8988T (cell line): Measurements from ENCODE around the gene KRT85.
"Not testable (repeated sequence)": the region's sequence is repeated elsewhere in the genome, so short reads cannot be mapped to it uniquely, and the experiment has no call there.

Experiments used
- DNase-seq: peaks from one replicate; pipeline ENCODE4 v3.0.0; 2011

KRT85 gene

DNA sequence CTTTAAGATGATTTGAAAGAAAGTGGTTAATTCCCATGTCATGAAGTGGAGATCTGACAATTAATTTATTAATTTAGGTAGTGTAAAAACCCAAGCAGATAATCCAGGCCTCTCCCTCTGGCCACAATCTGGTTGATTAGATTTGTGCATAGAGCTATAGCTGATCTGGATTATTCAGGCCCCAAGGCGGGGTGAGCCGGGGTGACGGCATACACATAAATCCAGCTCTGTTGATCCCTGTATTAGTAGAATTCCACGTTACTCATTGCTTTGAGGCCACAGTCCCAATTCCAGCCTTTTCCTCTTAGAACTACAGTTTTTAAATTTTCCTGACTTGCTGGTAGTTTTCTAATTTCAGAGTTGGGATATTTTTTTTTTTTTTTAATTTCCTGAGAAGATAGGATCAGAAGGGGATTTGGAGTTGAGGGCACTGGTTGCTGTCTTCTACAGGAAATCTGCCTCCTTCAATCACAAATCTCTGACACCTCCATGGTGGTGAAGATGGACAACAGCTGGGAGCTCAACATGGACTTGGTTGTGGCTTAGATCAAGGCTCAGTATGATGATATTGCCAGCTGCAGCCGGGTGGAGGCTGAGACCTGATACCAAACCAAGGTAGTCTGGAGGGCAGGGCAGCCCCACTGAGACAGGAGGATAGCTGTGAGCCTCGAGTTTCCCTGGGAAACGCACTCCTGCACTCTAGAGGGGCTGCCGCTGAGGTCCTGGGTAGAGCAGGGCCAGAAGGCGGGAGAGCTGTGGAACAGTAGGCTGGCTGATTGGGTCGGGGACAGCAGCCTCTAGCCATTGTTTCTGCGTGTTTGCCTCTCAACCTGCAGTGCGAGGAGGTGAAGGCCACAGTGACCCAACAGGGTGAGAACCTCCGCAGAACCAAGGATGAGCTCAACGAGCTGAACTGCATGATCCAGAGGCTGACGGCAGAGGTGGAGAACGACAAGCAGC, 19.4 kb downstream of the KRT85 start:
- no peak for DNase-seq

DNA sequence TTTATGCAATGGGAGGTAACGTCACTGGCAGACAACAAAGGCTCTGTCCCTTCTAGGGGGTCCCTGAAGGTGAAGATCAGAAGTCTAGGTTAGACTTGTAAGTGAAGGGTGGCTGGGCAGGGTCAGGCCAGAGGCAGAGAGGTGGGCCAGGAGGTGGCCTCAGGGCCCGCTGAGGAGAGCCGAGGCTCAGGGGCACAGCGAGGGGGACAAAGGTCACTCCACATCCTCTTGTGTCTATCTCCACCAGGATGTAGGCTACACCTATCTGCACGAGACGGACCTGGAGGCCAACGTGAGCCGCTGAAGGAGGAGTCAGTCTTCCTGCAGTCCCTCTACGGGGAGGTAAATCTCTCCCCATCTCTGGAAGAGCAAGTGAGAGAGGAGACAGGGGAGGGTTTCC, 20.3 kb downstream of the KRT85 start:
- DNase-seq: no peak

DNA sequence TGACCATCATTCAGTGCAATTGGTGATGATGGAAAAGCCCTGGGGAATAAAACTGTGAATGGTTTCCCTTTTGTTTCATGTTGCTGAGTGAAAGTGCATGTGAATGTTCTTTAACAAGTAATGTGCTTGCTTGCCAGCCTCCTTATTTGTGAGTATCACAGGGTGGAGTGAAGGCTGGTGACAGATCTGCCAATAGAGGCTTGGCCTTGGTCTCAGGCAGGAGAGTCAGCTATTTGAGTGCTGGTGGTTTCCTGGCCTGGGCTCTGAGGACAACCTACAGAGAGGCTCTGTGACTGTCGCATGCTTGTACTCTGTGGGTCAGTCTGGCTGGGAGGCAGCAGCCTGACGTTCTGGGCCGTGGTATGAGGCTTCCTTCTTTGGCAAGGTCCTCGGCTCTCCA, 20.7 kb downstream of the KRT85 start:
- DNase-seq: no peak

DNA sequence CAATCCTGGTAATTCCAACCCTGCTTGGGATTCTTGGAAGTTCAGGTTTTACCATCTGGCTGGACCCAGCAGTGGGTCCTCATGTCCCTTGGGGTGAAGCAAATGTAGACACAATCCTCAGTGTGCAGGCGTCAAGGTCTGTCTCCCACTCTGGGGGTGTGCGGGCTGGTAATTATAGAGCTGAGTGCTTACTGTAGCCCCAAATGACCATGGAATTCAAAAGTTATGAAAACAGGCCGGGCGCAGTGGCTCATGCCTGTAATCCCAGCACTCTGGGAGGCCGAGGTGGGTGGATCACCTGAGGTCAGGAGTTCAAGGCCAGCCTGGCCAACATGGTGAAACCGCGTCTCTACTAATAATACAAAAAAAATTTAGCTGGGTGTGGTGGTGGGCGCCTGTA, 22.2 kb downstream of the KRT85 start:
- DNase-seq: not testable (repeated sequence)

DNA sequence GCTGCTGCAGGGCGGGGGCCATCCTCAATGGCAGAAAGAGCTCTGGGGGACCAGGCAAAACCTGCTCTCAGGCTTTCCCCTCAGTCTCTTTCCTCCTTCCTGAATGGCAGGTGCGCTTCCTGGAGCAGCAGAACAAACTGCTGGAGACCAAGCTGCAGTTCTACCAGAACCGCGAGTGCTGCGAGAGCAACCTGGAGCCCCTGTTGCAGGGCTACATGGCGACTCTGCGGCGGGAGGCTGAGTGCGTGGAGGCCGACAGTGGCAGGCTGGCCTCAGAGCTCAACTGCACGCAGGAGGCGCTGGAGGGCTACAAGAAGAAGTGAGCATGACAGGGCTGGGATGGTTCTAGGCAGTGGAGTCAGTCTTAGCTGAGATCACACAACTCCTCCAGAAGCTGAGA, 23.2 kb downstream of the KRT85 start:
- DNase-seq: no peak

DNA sequence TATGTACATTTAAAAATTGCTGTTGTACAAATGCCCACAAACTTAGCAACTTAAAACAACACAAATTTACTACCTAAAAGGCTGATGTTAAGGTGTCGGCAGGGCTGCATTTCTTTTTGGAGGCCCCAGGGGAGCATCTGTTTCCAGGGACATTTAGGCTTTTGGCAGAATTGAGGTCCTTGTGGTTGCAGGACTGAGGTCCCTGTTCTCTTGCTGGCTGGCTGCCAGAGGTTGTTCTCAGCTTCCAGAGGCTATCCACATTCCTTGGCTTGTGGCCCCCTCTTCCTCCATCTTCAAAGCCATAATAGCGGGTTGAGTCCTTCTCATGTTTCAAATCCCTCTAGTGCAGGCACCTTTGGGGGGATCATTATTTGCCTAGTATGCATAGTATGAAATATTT, 23.7 kb downstream of the KRT85 start:
- DNase-seq: no peak

DNA sequence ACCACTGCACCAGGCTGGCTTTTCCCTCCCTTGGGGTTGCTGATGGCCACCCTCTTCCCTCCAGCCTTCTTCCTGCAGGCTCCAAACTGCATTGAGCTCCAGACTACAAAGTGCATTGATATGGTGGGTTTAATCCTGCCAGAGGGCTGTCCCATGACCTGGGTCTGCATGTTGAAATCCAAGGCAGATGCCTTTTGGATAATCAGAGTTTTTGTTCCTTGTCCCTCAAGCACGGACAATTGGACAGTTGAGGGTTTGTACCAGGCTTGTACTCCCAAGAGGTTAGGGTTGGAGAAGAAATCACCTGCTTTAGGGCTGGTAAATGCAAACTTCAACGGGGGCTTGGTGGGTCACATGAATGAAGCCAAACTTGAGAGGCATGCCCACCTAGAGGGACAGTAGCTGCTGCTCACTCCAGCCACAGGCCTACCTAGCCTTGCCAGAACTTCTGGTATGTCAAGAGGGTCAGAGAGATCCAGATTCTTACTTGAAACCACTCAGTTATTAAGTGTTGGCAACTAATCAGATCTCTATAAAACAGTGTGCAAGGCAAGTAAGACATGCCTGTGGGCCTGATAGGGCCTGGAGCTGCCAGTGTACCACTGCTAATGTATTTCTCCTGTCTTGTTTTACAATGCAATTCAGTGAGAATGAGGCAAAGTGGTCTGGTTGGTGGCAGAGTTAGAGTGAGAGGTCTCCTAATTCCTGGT, 24.3 kb downstream of the KRT85 start:
- no peak for DNase-seq

DNA sequence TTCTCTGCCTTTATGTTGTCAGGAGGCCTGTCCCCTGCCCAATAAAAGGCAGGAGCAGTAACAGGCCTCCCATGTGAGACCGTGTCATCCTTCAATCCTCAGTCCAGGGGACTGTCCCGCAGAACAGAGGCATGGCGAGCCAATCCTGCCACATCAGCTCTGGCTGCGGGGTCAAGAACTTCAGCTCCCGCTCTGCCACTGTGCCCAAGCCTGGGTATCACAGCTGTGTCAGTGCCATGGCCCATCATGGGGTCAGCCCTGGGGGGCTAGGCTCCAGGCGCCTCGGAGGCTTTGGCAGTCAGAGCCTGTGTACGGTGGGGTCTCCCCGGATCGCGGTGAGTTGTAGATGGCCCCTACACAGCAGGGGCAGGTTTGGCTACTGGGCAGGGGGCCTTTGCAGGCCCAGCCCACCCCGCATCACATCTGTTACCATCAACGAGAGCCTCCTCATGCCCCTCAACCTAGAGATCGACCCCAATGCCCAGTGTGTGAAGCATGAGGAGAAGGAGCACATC, 26.2 kb downstream of the KRT85 start:
- no peak for DNase-seq

DNA sequence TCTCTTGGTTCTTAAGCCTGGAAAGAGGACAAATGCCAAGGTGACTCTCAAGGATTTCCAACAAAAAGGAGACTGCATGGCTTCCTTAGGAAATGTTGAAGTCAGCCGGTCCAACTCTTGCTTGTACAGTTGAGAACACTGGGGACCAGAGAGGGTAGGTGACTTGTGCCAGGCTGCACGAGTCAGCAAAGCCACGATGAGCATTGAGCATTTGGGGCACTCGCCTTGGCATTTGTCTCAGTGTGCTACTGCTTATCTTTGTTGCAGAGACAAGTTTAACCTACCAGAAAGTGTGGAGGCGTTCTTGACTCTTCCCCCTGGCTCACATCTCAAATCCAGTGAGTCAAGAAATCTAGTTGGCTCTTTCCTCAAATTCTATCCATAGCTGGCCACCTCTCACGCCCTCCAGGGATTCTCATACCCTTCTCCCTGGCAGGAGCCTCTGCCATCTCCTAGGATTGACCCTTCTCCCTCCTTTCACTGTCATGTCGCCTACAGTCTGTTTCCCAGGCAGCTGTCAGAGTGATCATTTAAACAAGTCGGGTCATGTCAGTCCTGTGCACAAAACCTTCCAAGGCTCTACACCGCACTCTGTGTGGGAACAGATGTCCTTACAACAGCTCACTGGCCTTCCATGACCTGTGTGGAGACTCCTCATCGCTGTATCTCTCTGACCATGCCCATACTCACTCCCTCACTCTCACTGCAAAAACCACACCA, 28.9 kb downstream of the KRT85 start:
- no peak for DNase-seq

DNA sequence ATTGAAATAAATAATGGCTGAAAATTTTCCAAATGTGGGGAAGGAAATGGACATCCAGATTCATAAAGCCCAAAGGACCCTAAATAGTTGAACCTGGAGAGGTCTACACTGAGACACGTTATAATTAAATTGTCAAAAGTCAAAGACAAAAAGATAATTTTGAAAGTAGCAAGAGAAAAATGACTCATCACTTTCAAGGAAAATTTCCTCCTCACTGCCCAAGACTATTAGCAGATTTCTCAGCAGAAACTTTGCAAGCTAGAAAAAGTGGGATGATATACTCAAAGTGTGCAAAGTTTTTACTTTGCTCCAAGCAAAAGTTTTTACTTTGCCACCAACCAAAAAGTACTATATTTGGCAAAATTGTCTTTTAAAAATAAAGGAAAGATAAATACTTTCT, 30.2 kb downstream of the KRT85 start:
- no peak for DNase-seq

DNA sequence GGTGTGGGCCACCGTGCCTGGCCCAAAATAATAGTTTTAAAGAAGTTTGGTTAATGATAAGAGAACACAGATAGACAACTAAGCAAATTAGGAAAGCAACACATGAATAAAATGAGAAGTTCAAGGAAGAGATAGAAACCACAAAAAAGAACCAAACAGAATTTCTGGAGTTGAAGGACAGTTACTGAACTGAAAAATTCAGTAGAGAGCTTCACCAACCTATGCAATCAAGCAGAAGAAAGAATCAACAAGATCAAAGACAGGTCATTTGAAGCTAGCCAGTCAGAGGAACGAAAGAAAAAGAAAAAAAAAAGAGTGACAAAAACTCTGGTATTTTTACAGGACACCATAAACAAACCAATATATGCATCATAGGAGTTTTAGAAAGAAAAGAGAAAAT, 30.6 kb downstream of the KRT85 start:
- no peak for DNase-seq

DNA sequence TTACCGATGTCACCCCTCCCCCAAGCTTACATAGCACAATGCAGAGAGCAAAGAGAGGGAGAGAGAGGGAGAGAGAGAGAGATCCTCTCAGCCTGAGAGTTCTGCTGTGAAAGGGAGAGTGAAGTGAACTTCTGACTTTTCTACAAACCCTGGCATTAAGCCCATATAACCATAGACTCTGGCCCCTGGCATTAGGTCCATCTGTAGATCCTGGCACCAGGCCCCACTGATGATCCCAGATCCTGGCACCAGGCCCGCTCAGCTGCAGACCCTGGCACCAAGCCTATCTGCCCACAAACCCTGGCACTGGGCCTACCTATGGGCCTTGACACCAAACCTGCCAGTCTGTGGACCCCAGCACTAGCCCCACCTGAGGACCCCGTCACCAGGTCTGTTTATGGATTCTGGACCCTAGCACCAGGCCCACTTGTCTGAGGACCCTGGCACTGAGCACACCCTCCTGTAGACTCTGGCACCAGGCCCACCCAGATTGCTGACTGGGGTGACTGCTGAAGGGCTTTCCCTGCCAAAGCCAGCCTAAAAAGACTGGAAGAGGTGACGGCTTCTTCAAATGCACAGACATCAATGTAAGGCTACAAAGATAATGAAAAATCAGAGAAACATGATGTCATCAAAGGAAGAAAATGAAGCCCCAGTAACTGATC, 31.6 kb downstream of the KRT85 start:
- no peak for DNase-seq

DNA sequence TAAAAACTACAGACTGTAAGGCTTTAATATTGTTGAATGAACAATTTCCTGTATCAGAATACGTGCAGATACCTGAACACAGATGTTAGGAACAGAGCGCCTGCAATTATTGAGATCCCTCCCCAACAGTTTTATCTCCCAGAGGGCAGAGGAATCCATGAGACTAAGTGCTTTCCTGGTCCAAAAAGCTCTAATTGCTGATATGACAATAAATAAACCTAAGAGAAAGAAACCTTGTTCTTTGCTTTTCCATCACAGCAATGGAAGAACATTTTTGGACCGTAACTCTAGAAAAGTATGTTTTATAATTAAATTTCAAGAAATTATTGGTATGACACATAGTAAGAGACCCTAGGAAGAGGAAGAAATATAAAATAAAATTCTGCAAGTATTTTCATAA, 33.1 kb downstream of the KRT85 start:
- DNase-seq: no peak

DNA sequence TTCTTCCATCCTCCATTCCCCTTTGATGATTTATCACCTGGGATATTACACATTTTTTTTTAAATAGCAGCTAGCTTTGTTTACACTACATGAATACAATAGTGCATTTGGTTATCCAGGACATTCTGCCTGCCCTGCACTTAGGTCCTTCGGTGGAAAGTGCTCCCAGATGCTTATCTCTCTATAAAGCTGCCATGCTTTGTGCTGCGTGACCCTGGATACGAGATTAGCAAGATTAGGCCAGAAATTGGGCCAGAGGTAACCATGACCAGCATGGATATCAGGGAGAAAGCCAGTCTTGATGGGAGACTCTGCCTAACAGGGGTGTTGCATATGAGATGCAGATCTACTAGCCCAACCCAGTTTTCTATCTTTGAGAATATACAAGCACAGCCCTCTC, 34.0 kb downstream of the KRT85 start:
- no peak for DNase-seq

DNA sequence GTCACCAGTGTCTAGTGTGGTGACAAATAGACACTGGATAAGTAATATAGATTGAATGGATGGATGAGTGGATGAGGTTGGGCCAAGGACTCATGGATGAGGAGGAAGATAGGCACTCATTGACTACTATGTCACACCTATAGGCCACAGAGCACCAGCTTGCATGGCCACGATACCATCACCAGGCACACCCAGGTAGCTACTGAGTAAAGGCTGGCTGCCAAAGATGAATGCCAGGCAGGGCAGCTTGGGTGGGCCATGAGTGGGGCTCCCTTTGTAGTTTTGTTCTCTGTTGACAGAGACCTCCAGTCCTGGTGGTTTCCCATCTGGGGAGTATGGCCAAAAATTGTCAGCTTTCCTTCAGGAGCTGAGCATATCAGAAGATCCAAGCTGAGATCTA, 34.9 kb downstream of the KRT85 start:
- no peak for DNase-seq

DNA sequence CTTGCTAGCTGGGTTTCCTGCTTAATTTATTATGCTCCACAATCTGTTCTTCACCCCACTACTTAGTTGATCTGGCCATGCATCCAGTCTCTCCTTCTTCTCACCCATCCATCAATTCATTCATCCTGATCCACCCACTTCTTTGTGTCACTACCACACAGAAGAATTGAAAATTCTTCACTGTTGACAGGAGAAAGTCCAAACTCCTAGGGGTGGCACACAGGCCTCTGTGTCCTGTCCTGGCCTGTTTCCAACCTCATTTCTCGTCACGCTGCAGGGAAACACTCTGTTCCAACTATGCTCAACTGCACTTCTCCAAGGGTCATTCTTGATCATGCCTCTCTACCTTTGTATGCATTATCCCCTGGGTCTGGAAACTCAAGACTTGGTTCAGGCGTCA, 35.4 kb downstream of the KRT85 start:
- no peak for DNase-seq

DNA sequence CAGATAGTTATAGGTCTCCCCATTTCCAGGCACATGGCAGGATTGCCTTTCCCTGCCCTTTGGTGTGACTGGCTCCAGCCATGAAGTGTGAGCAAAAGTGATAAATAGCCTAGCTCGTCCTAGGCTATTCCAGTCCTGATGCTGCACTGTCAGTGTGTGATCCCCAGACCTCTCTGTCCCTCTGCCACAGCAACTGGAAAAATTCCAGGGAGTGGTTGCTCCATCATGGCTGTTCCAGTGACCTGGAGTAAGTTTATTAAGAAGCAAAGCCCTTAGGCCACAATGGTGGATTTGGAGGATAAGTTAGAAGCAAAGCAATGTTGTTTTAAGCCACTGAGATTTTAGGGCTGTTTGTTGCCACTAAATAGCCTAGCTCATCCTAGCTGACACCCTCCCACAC, 36.2 kb downstream of the KRT85 start:
- DNase-seq: no peak

DNA sequence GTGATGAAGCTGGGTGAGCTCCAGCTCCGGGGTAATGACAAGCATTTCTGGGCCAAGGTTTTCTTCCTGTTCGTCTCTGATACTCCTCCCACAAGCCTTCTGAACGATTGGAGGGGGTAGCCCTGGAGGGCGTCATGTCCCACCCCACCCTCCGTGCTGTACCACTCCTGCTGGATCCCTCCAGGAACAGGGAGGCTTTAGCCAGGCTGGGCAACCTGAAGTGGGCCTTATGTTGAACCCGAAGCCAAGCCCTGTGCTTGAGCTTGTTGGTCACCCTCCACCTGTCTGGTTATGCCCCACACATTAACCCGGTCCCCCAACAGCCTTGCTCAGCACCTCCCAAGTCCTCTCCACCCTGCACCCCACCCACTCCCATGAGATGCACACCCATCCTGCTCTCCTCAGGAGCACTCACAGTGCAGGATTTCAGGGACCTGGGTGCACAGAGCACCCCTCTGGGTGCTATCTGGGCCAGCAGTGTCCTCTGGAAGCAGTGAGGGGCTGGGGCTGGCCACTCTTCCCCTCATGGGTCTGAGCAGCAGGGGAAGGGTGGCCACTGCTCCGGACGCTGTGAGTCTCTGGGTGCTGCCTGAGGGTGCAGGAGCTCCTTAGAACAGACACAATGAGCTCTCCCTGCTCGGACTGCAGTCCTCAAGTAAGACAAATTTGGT, 39.3 kb downstream of the KRT85 start:
- no peak for DNase-seq

DNA sequence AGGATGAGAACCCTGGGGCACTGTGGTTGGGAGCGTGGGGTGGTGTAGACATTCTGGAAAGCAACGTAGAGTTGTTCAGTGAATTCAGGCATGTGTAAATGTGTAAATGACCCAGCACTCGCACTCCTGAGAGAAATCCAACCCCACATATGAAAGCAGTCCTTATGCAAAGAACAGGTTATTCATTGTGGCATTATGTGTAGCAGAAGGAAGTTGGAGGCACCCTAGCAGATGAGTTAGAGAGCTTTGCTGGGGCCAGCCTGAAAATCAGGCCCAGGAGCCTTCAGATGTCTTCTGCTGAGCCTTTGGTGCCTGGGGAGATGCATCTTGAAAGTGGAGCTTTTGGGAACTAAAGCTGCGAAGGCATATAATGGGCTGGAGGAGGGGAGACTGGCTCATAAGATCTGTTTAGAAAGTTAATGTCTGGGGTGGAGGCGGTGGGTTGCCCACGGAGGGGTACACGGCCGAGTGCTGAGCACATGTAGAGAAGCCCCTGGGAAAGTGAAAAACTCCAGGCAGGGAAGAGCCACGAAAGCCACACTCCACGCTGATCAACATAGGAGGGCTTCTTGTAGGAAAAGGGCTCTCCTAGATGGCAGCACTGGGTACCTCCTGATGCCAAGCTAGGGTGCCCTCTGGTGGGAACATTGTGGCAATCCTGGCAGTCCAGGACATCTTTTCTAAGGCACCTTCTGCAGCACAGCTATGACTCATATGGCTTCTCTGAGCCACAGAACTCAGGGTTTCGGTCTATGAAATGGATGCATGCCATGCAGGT, 40.0 kb downstream of the KRT85 start:
- DNase-seq: peak; percentile 97

DNA sequence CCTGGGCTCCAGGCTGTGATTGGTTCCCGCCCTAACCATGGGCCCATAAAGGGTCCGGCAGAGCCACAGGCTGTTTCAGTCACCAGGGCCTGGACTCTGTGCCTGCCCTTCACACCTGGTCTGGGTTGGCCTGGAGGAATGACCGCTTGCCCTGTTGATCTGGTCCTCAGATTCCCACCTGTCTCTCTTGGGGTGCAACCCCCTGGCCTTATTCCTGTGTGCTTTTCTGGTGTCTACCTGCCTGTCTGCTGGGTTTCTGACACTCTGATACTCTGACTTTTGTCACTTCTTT, 43.2 kb downstream of the KRT85 start:
- DNase-seq: no peak

DNA sequence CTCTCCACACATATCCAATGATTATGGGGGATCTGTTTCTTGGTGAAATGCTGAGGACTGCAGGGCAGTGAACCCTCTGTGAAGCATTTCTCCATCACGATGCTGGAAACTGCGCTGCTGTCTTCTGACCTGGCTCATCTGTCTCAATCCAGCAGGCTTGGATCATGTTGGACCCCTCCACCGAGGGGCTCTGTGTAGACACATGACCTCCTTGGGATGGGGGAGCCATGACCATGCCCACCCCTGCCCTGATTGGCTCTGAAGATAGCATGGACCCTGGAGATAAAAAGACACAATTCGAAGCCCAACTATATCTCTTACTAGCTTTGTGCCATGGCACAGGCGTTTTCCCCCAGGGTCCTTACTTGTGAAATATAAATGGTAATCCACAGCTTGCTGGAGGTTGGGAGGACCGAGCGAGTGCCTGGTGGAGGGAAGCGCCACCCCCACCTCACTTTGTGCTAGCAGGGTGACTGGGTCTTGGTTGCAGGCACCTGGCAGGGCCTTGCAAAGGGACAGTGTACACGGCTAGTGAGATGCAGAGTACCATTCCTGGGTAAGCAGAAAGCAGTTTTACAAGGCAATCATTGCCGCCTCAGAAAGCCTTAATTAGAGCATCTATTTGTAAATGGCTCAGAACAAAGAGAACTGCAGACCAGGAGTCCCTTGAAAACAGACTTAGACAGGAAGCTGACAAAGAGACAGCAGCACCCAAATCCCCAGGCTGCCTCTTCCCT, 43.7 kb downstream of the KRT85 start:
- no peak for DNase-seq
